ENCODE measurements around the gene TDRD5.

The TDRD5 gene

GRCh38 chr1:179612361-179612760 lies 20.7 kb downstream of the TDRD5 start:
- H3K9me3 ChIP-seq = no peaks in the 10 kb centered on the region
- no peak overlapping the region for H3K27ac ChIP-seq
- no peaks in the 10 kb centered on the region for H3K36me3 ChIP-seq
- no peak overlapping the region for H3K4me3 ChIP-seq (ENCODE audit: low read depth in 1 of 2, low read length in 1 of 2)
- H3K4me1 ChIP-seq (ENCODE audit: control insufficient read depth in 1 of 2, insufficient read depth in 1 of 2, low read depth in 1 of 2, low read length in 1 of 2) = no peaks in the 10 kb centered on the region
- H3K27me3 ChIP-seq = no peaks in the 10 kb centered on the region
- TF ChIP-seq CTCF (IDR thresholded peaks at IDR 0.05) = no peak

- Histone ChIP-seq H3K27me3 (no peaks in the 10 kb centered on the region), H3K4me1 (ENCODE audit: control insufficient read depth in 1 of 2, insufficient read depth in 1 of 2, low read depth in 1 of 2, low read length in 1 of 2) (no peaks in the 10 kb centered on the region), H3K27ac (no peak overlapping the region), H3K36me3 (no peaks in the 10 kb centered on the region), H3K4me3 (ENCODE audit: low read depth in 1 of 2, low read length in 1 of 2) (no peak overlapping the region), H3K9me3 (no peaks in the 10 kb centered on the region)
- TF ChIP-seq CTCF (IDR thresholded peaks at IDR 0.05) = no peak
These were observed 39.1 kb downstream of the TDRD5 start for GRCh38 chr1:179630719-179631118.

DNA sequence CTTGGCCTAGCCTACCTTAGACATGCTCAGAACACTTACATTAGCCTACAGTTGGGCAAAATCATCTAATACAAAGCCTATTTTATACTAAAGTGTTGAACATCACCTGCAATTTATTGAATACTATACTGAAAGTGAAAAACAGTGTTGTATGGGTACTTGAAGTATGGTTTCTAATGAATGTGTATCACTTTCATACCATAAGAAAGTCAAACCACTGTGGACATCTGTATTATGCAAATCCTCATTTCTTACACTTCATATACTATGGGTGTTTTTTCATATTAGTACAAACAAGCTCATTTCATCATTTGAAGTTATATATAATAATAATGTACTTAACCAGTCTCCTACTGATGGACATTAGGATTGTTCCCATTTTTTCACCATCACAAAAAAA lies 41.2 kb downstream of the TDRD5 start:
- H3K4me1 ChIP-seq (ENCODE audit: control insufficient read depth in 1 of 2, insufficient read depth in 1 of 2, low read depth in 1 of 2, low read length in 1 of 2) = no peaks in the 10 kb centered on the region
- TF ChIP-seq CTCF (IDR thresholded peaks at IDR 0.05) = no peak
- H3K9me3 ChIP-seq = no peaks in the 10 kb centered on the region
- no peak overlapping the region for H3K27ac ChIP-seq
- no peak overlapping the region for H3K4me3 ChIP-seq (ENCODE audit: low read depth in 1 of 2, low read length in 1 of 2)
- no peaks in the 10 kb centered on the region for H3K36me3 ChIP-seq
- no peaks in the 10 kb centered on the region for H3K27me3 ChIP-seq

DNA sequence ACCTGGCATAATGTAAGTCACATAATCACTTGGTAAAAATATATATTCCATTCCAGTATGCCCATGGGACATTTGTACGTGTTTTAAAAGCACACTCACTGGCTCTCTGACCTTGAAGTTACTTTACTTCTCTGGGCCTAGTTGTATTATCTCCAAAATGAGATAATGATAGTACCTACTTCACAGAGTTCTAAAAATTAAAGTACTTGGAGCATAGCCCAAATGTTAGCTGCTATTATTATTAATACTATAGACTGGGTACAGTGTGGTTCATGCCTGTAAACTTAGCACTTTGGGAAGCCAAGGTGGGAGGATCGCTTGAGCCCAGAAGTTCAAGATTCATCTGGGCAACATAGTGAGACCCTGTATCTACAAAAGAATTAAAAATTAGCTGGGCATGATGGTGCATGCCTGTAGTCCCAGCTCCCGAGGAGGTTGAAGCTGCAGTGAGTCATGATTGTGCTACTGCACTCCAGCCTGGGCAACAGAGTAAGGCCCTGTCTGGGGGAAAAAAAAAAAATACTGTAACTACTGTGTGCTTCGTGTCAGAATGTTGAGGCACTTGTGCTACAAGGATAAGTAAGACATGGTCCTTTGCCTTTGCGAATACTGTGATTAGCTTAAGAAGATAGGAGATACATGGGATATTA lies 45.7 kb downstream of the TDRD5 start:
- Histone ChIP-seq H3K27me3 (no peaks in the 10 kb centered on the region), H3K27ac (no peak overlapping the region), H3K9me3 (no peaks in the 10 kb centered on the region), H3K4me1 (ENCODE audit: control insufficient read depth in 1 of 2, insufficient read depth in 1 of 2, low read depth in 1 of 2, low read length in 1 of 2) (no peaks in the 10 kb centered on the region), H3K4me3 (ENCODE audit: low read depth in 1 of 2, low read length in 1 of 2) (no peak overlapping the region), H3K36me3 (no peaks in the 10 kb centered on the region)
- no peak for TF ChIP-seq CTCF (IDR thresholded peaks at IDR 0.05)

DNA sequence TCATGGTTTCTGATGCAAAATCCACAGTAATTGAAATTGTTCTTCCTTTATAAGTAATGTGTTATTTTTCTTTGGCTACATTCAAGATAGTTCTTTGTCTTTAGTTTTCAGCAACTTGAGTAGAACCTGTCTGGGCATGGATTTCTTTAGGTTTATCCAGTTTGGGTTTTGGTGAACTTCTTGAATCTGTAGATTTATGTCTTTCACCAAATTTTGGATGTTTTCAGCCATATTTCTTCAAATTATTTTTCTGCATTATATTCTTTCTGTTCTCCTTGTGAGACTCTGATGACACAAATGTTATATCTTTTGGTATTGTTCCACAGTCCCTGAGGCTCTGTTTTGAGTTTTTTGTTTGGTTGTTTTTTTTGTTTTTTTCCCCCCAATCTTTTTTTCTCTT lies 69.4 kb downstream of the TDRD5 start:
- H3K4me1 ChIP-seq (ENCODE audit: control insufficient read depth in 1 of 2, insufficient read depth in 1 of 2, low read depth in 1 of 2, low read length in 1 of 2) = peaks cover 0 to 11% of the 10 kb centered on the region in 2 experiments
- H3K36me3 ChIP-seq = no peaks in the 10 kb centered on the region
- H3K4me3 ChIP-seq (ENCODE audit: low read depth in 1 of 2, low read length in 1 of 2) = no peak overlapping the region
- no peak for TF ChIP-seq CTCF (IDR thresholded peaks at IDR 0.05)
- no peaks in the 10 kb centered on the region for H3K9me3 ChIP-seq
- no peak overlapping the region for H3K27ac ChIP-seq
- no peaks in the 10 kb centered on the region for H3K27me3 ChIP-seq

Measured in neutrophil (primary cell).